Ovary (tissue), 9 donors: ENCODE results near the gene PRDM16. TPM values are rescaled to one million over a fixed set of nuclear protein-coding genes. Genes with fewer than 3 reads are reported as not detected.

Experiments
- DNase-seq, 5 donors: peaks; one replicate each; pipeline ENCODE4 v3.0.0-alpha.2; 2019 to 2020
- H3K27ac ChIP-seq, 2 donors: fragments of 200-600 bp; one replicate each; pipeline versions ENCODE4 v1.5.1 to v1.8.0; 2019 to 2022
- H3K27me3 ChIP-seq: fragments of 200-600 bp; one replicate; pipeline ENCODE4 v1.8.0; 2022
- H3K36me3 ChIP-seq: fragments of 200-600 bp; sonication (generic); one replicate; pipeline ENCODE4 v1.5.1; 2019
- H3K4me1 ChIP-seq: one replicate; pipeline ENCODE4 v1.8.1; 2013; ENCODE audit warnings: mild to moderate bottlenecking, moderate library complexity; ENCODE audit not compliant: insufficient read depth
- H3K4me3 ChIP-seq: fragments of 200-600 bp; sonication (generic); one replicate; pipeline ENCODE4 v1.5.1; 2017
- H3K9me3 ChIP-seq, 2 donors: fragments of 200-600 bp in 1 of 2; sonication (generic) in 1 of 2; one replicate each; pipeline versions ENCODE4 v1.5.1 to v1.8.1; 2013 to 2019; ENCODE audit warnings: mild to moderate bottlenecking in 1 of 2, moderate library complexity in 1 of 2
- EP300 ChIP-seq: sonication (generic); formaldehyde crosslinking; IDR thresholded peaks from one replicate; pipeline ENCODE4 v1.6.1; 2017; ENCODE audit warnings: antibody characterized with exemption
- POLR2A ChIP-seq: fragments of 450-650 bp; IDR thresholded peaks from one replicate; pipeline ENCODE4 v1.6.1; 2017; ENCODE audit warnings: antibody characterized with exemption, mild to moderate bottlenecking, moderate library complexity
- WGBS, 3 donors: extraction: QIAGEN DNeasy Blood & Tissue Kit in 1 of 3; methylation state at CpG; one replicate each; pipeline versions ENCODE4 v1.1.5 to v1.1.7; 2013 to 2017; 5-methylcytosine and 5-hydroxymethylcytosine counted together
- intact Hi-C, 4 donors: fragments of 100-400 bp; cut with DNase I; formaldehyde crosslinking; loops; one replicate each; pipeline versions ENCODE4 v1.11.0 to v1.15.1; 2022 to 2023
- polyA plus RNA-seq, 2 donors: library from polyadenylated mRNA; stranded (reverse); fragments of 200-250 nt in 1 of 2; fragments of 350-450 nt in 1 of 2; fragmentation: Illumina TruSeq in 1 of 2; extraction: RNeasy Lipid Tissue Mini Kit (QIAGEN cat#74804) in 1 of 2; gene quantifications; one replicate each; pipeline ENCODE4 v1.2.3, GENCODE V29; 2013 to 2014
- total RNA-seq, 7 donors: library from RNA; depleted of rRNA in 2 of 7; stranded (reverse); fragments of >200 nt in 2 of 7; fragmentation: NEBNext Ultra II Directional in 3 of 7; extraction: Animal tissue kit (Norgen Biotek cat#: 25700) in 3 of 7; gene quantifications; one replicate each; pipeline versions ENCODE4 v1.1.0 to v1.2.4, GENCODE V29; 2016 to 2023
- TF ChIP-seq, protein P1 (sequence below), 3 donors: fragments of 450-650 bp in 2 of 3; fragments of 200-600 bp in 1 of 3; IDR thresholded peaks; one replicate each; pipeline versions ENCODE4 v1.5.1 to v1.8.0; 2016 to 2022; ENCODE audit warnings: antibody characterized with exemption in 3 of 3, mild to moderate bottlenecking in 1 of 3
- donor health status: DM: no; HTN: no; CAD: no; lungs with moderate emphysema.
- donor health status: DM: no; HTN: no; CAD: no.
- donor health status: Bipolar disorder and iron deficiency.
- donor health status: DM: yes; HTN: yes; CAD: no.
- donor health status: DM: no; HTN: no; CAD: no.
- donor health status: DM: yes; HTN: yes; CAD: no.

The PRDM16 gene
- total and polyA plus RNA-seq, 9 donors: 1.1 to 17.3 (median 3.9) TPM

DNA sequence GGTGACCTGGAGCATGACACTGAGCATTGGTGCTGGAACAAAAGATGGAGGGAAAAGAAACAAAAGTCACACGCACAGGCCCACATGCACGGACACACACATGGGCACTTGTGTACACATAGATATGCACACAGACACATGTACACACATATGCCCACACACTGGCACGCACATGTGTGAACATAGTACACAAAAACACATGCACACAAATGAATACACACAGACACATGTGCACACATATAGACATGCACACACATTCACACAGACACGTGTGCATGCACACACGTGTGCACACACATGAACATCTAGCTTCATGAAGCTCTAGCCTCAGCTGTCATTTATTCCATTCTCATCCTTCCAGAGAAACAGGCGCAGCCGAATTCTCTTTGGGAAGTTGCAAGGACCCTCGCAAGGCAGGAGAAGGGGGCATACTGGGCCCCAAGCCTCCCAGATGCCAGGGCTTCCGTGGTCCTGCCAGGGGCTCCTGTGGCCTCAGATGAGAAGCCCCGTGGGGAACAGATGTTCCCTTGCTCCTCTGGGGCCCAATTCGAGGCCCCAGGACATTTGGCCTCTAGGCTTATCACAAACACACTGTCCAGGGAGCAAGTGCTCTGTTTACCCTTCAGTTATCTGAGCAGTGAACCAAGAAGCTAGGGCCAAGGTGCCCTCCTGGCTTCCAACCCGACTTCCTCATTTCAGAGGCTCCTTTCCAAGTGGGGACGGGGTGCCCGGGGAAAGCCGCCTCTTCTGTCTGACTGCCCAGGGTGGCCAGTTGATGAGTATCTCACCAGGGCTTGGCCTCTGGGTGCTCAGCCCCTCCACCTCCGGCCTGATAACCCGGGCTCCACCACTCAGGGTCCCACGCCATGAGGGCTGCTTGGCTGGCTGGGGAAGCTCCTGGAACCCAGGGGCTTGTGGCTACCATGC is 269.1 kb downstream of the PRDM16 start:
- no peaks in the 10 kb centered on the region for H3K27me3 ChIP-seq
- TF ChIP-seq POLR2A: no peak
- no peak for TF ChIP-seq EP300
- TF ChIP-seq, protein P1, sequence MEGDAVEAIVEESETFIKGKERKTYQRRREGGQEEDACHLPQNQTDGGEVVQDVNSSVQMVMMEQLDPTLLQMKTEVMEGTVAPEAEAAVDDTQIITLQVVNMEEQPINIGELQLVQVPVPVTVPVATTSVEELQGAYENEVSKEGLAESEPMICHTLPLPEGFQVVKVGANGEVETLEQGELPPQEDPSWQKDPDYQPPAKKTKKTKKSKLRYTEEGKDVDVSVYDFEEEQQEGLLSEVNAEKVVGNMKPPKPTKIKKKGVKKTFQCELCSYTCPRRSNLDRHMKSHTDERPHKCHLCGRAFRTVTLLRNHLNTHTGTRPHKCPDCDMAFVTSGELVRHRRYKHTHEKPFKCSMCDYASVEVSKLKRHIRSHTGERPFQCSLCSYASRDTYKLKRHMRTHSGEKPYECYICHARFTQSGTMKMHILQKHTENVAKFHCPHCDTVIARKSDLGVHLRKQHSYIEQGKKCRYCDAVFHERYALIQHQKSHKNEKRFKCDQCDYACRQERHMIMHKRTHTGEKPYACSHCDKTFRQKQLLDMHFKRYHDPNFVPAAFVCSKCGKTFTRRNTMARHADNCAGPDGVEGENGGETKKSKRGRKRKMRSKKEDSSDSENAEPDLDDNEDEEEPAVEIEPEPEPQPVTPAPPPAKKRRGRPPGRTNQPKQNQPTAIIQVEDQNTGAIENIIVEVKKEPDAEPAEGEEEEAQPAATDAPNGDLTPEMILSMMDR (IDR thresholded peaks at IDR 0.05): no peak
- H3K4me3 ChIP-seq: no peak overlapping the region
- H3K36me3 ChIP-seq: no peaks in the 10 kb centered on the region
- DNase-seq: no peak
- 80 to 81% (median 81%) methylated on average over 18 of the region's 18 CpGs for WGBS, 3 donors
- H3K4me1 ChIP-seq: peaks cover 2% of the 10 kb centered on the region
- H3K27ac ChIP-seq: no peak overlapping the region
- intact Hi-C loops: no loop called here
- no peaks in the 10 kb centered on the region for H3K9me3 ChIP-seq

DNA sequence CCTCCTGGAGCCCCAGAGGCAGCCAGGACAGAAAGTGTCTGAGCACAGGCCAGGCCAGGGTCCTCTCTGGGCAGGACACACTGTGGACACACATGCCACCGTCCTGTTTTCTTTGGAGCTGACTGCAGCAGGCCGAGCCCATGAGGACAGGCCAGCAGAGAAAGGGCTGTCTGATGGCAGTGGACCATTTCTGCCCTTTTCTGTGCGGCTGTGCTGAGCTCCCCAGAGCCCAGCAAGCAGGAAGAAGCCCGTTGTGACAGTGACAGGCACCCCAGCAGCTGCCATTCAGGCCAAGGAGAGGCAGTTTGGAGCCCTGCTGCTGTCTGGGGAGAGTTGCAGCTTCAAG is 269.7 kb downstream of the PRDM16 start:
- no peak overlapping the region for H3K4me3 ChIP-seq
- intact Hi-C loops: no loop called here
- no peak for DNase-seq
- TF ChIP-seq, protein P1 (IDR thresholded peaks at IDR 0.05): no peak
- TF ChIP-seq POLR2A: no peak
- no peak for TF ChIP-seq EP300
- no peaks in the 10 kb centered on the region for H3K27me3 ChIP-seq
- peaks cover 2% of the 10 kb centered on the region for H3K4me1 ChIP-seq
- no peaks in the 10 kb centered on the region for H3K36me3 ChIP-seq
- no peak overlapping the region for H3K27ac ChIP-seq
- 66 to 78% (median 75%) methylated on average over 4 of the region's 4 CpGs for WGBS, 3 donors
- H3K9me3 ChIP-seq: no peaks in the 10 kb centered on the region

DNA sequence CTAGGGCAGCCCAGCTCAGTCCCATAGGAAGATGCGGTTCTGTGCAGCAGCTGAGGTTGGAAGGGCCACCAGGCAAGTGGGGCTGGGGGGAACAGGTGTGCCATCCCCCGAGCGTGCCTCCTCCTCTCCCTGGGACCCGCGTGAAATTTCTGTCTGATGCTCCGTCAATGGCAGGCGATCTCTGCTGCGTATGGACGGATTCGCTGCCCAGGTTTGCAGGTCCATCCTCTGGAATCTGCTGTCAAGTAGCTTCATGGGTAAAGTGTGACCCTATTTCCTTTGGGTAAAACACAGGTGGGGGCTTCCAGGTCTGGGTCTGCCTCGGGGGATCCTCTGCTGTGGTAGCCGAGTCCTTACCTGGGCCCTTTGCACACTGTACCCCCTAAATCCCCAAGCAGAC is 270.9 kb downstream of the PRDM16 start:
- H3K4me3 ChIP-seq: no peak overlapping the region
- intact Hi-C loops: no loop called here
- no peak for DNase-seq
- no peaks in the 10 kb centered on the region for H3K4me1 ChIP-seq
- H3K27me3 ChIP-seq: no peaks in the 10 kb centered on the region
- TF ChIP-seq POLR2A (no peak), EP300 (no peak)
- TF ChIP-seq, protein P1 (IDR thresholded peaks at IDR 0.05): no peak
- H3K27ac ChIP-seq: no peak overlapping the region
- H3K36me3 ChIP-seq: no peaks in the 10 kb centered on the region
- 86 to 87% (median 87%) methylated on average over 12 of the region's 12 CpGs for WGBS, 3 donors
- peaks cover 0 to 1% of the 10 kb centered on the region in 2 donors for H3K9me3 ChIP-seq

DNA sequence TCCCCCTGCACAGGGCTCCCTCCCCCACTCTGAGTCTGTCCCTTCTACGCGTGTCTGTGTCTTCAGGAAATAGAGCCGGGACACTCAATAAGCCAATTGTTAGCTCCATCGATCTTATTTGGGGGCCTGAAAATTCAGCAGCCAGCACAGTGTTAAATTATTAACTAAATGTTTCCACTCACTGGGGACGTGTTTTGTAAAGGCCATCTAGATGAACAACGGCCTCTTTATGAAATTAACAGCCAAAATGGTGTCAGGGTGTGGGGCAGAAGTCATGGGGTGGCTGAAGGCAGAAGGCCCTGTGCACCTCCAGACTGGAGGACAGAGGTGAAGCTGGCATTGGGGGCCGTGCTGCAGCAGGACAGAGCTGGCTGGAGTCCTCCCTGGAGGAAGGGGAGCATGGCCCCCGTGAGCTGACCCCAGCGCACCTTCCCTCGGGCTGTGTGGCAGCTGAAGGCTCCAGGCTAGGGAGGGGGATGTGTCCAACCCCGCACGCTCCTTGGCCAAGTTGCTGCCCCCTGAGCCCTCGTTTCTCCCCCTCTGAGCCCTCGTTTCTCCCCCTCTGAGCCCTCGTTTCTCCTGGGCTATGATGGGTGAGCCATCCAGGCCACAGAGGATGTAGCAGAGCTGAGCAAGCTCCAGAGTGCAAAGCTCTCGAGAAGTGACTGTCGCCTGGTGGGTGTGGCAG is 271.7 kb downstream of the PRDM16 start:
- intact Hi-C loops: no loop called here
- WGBS, 3 donors: 71 to 72% (median 72%) methylated on average over 17 of the region's 17 CpGs
- Histone ChIP-seq H3K9me3 (peaks cover 0 to 3% of the 10 kb centered on the region in 2 donors), H3K27ac (no peak overlapping the region), H3K4me1 (no peaks in the 10 kb centered on the region), H3K36me3 (no peaks in the 10 kb centered on the region), H3K27me3 (no peaks in the 10 kb centered on the region), H3K4me3 (no peak overlapping the region)
- TF ChIP-seq POLR2A: no peak
- TF ChIP-seq EP300: no peak
- TF ChIP-seq, protein P1 (IDR thresholded peaks at IDR 0.05): no peak
- DNase-seq: no peak
